IPS-NIHi7 (cell line): ENCODE results near the gene CSNK1A1L.

Source experiments
- DNase-seq: peaks from one replicate; pipeline ENCODE4 v3.0.0; 2012; ENCODE audit warnings: mixed read lengths; ENCODE audit errors: extremely low spot score

CSNK1A1L gene

GRCh38 chr13:37105251-37105714 lies at the start of gene CSNK1A1L:
TSS of gene CSNK1A1L (minus strand) at chr13:37105664. CDS start at chr13:37105256, 408 bp downstream.
- DNase-seq, result no peak

DNA sequence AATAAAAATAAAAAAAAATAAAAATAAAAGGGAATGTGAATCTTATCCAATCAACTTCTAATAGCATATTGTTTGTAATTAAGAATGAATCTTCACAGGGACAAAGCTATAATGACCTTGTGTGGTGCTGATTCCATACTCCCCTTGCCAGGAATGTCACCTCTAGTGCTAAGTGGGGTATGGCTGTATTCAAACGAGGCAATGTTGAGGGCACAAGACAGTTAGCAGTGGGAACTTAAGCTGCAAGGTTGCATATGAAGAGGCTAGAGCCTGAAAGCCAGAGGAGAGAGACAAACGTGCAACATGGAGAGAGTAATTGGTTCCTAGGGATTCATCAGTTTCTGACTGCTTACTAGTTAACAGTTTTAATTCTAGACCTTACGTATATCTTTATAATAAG lies 43.9 kb upstream of the CSNK1A1L start:
- DNase-seq, result no peak

GRCh38 chr13:37148501-37148900 lies 43.0 kb upstream of the CSNK1A1L start:
- DNase-seq, result no peak

- no peak for DNase-seq
These were observed 39.2 kb upstream of the CSNK1A1L start for GRCh38 chr13:37144661-37145060.

DNA sequence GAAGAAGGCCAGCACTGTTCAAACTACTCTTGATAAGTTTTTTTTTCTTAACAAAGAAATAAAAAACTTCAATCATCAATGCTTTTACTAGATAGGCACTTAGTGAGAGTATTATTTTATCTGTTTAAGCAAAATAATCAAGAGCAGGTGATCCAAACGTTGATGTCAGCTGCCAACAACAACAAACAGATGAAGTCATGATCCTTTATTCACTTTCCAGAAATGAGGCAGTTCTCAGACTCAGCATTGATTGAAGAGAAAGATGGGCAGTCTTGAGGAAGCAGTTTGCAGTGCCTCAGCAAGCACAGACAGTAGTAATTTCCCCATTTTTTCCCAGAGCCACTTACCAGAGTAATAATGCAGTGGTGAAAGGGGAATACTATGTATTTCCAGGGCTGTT lies 38.4 kb upstream of the CSNK1A1L start:
- DNase-seq, result no peak

- DNase-seq, result no peak
These were observed 37.4 kb upstream of the CSNK1A1L start for GRCh38 chr13:37142877-37143276.

- no peak for DNase-seq
These were observed 35.5 kb upstream of the CSNK1A1L start for GRCh38 chr13:37141011-37141410.

DNA sequence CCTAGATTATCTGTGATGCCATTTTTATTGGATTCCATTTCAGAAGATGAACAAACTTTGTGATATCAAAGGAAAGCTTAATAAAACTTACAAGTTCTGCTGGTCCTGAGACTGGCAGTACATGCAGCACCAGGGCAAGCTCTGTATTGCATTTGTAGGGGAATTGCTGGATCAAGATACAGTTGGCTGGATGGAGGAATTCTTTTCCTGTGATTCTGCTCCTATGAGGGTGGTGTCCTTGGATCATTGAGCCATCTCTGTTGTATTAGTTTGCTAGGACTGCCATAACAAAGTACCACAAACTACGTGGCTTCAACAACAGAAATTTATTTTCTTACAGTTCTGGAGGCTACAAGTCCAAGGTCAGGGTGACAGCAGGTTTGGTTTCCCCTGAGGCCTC lies 33.9 kb upstream of the CSNK1A1L start:
- DNase-seq, result no peak

DNA sequence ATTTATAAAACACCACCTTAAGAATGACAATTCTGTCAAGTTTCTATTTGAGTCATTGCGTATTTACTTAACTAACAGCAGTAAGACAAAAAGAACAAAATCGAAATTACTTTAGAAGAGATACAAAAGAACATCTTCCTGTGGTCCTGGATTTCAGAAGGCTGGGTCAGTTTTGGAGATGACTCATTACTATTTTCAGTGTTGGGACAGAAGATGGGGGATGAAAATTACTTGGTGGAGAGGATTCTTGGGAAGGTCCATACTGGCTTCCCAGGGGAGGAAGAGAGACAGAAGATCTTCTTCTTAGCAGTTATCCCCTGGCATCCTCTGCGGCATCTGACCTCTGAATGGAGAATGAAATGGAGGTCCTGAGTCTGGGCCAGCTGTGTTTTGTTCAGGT lies 33.5 kb upstream of the CSNK1A1L start:
- no peak for DNase-seq

DNA sequence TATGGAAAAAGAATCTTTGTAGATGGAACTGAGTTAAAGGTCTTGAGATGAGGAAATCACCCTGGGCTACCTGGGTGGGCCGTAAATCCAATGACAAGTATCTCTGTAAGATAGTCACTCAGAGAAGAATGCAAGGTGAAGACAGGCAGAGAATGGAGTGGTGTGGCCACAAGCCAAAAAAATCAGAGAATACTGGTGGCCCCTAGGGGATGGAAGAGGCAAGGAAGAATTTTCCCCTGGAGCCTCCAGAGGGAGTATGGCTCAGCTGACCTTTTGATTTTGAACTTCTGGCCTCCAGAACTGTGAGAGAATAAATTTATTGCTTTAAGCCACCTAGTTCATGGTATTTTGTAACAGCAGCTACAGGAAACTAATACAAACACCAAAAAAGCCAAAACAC lies 32.7 kb upstream of the CSNK1A1L start:
- peak; percentile 35 for DNase-seq

DNA sequence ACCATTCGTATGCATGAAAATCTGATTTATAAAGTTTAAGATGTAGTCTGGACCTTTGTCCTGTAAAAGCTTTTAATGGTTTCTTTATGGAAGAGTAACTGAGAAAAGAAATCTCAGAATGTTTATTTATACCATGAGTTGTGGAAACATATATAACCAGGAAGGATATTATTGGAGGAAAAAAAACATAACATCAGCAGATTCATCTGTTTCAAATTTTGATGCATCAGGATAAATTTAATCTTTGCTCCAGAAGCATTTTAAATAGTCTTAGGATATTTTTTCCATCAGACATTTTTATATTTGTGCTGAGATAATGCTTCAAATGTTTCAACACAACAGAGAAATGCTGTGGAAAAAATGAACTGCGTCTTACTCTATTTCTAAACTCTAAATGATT lies 31.2 kb upstream of the CSNK1A1L start:
- no peak for DNase-seq

GRCh38 chr13:37136187-37136586 lies 30.7 kb upstream of the CSNK1A1L start:
- no peak for DNase-seq

DNA sequence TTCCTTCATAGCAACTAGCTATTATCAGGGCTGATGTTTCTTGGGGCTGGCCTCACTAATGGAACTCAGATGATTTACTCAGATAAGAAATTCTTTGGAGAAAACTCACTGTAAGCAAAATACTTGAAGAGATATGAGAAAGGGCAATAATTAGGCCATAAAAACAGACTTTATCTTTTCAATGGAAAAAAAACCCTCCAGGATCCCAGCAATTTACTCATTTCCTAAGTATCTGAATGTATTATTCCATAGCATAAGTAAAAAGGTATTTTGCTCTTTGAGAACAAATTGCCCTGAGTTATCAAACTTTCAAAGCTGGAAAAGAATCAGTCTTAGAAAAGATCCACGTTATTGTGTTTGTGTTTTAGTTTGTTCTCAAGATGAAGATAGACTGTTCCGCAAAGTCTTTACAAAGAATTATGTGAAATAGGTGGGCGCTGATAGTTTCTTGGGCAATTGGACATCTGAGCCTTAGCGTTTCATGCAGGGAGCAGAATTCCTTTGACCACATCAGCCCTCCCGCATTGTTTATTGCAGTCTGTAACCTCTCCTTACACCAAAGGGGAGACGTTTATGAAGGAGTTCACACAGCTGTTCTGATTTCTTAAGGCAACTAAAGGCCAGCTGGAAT lies 29.1 kb upstream of the CSNK1A1L start:
- no peak for DNase-seq

GRCh38 chr13:37132211-37132610 lies 26.7 kb upstream of the CSNK1A1L start:
- DNase-seq, result no peak

GRCh38 chr13:37131092-37131491 lies 25.6 kb upstream of the CSNK1A1L start:
- no peak for DNase-seq

DNA sequence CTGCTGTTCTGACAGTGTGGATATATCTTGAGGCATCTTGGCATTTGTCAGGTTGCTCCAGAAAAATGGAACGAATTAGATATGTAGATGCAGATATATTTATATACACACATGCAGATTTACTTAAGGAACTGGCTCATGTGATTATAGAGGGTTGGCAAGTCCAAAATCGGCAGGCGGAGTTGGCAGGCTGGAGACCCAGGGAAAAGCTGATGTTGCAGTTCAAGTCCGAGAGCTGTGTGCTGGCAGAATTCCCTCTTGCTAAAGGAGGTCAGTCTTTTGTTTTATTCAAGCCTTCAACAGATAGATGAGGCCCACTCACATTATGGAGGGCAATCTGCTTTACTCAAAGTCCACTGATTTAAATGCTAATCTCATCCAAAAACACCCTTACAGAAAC lies 24.4 kb upstream of the CSNK1A1L start:
- DNase-seq, result no peak

DNA sequence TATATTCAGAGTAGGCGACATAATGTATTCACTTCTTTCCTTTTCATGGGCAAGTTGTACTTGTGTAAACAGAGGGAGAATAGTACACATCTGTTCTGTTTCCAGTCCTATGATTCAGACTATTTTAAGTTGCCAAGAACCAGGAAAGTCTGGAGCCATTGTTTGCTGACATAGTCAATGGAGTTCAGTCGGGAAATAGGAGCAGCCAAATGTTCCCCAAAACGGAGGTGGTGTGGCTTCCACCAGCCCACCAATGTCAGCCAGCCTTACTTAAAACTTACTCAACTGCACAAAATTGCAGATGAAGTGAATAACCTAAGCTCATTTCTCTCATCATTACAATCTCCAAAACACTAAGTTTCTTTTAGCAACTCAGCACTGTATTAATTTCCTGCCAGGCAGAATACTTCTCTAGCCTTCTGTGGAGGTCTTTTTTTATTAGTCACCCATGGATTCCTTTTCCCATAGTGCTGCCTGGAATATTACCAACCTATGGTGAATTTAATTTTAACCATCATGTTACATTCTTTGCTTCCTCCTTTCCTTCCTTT lies 22.3 kb upstream of the CSNK1A1L start:
- DNase-seq, result no peak

GRCh38 chr13:37123337-37123736 lies 17.9 kb upstream of the CSNK1A1L start:
- DNase-seq, result no peak

DNA sequence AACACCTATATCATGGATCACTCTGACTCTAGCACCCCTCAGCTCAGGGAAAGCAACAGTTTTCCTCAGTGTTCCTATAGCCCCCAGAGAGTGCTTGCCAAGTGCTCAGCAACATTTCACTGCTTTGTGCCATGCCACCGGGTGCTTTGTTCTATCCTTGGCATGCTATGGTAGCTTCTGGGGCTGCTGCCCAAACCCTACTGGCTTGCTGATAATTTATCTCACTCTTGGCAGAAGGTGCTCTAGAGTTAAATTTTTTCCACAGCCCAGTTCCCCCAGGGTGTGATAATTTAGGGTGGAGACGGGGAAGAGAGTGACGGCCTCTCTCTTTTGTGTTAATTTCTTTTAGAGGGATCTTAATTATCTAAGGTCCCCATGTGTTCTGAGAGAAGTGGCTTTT lies 12.6 kb upstream of the CSNK1A1L start:
- DNase-seq, result no peak

DNA sequence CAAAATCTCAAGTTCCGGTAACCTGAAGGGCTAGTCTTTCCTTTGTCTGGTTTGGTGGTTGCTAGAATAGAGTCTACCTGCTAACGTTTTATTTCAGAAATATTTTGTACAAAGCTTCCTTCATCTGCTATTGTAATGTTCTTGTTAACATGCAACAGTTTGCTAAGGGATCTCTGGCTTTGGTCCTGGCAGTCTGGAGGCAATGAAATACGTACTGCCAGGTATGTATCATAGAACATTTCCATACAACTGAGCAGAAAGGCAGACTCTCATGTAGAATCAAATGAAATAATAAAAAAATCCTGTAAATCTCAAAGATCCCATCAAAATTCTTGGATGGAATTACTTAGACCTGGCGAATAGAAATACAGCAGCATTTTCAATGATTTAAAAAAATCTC lies 8.8 kb upstream of the CSNK1A1L start:
- no peak for DNase-seq

DNA sequence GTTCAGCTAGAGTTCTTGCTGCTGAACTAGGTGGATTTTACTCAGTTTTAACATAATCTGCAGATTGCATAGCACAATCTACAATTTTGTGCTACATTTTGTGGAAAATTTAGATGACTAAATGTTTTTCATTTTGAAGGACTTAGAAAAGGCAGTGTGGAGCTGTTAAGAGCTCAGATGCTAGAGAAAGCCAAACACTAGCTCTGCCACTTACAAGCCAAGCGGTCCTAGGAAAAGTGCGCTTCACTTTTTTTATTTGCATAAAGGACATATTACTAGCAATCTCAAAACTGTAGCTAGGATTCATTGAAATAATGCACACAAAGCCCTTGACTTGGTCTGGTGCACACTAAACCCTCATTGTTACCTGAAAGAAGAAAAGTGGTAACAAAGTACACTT lies 8.1 kb upstream of the CSNK1A1L start:
- no peak for DNase-seq

- peak; percentile 18 for DNase-seq
These were observed 3.7 kb upstream of the CSNK1A1L start for GRCh38 chr13:37109051-37109678.

GRCh38 chr13:37107868-37108267 lies 2.4 kb upstream of the CSNK1A1L start:
- DNase-seq, result no peak
